Esophagus muscularis mucosa (tissue), 3 donors: ENCODE results near the gene API5.

Experiments used
- POLR2A ChIP-seq: fragments of 450-650 bp; IDR thresholded peaks from one replicate; pipeline ENCODE4 v1.6.1; 2017; ENCODE audit warnings: antibody characterized with exemption, moderate library complexity, mild to moderate bottlenecking, low read depth
- POLR2AphosphoS5 ChIP-seq, 2 donors: sonication (generic); formaldehyde crosslinking; IDR thresholded peaks; one replicate each; pipeline ENCODE4 v1.6.1; 2017; ENCODE audit warnings: antibody characterized with exemption in 2 of 2
- TF ChIP-seq, protein P1 (sequence below), 3 experiments: fragments of 200-600 bp in 2 of 3; fragments of 450-650 bp in 1 of 3; sonication (generic) in 2 of 3; IDR thresholded peaks; one replicate each; pipeline ENCODE4 v1.5.1; 2017 to 2019; ENCODE audit warnings: antibody characterized with exemption in 3 of 3, mild to moderate bottlenecking in 2 of 3, moderate library complexity in 1 of 3

DNA sequence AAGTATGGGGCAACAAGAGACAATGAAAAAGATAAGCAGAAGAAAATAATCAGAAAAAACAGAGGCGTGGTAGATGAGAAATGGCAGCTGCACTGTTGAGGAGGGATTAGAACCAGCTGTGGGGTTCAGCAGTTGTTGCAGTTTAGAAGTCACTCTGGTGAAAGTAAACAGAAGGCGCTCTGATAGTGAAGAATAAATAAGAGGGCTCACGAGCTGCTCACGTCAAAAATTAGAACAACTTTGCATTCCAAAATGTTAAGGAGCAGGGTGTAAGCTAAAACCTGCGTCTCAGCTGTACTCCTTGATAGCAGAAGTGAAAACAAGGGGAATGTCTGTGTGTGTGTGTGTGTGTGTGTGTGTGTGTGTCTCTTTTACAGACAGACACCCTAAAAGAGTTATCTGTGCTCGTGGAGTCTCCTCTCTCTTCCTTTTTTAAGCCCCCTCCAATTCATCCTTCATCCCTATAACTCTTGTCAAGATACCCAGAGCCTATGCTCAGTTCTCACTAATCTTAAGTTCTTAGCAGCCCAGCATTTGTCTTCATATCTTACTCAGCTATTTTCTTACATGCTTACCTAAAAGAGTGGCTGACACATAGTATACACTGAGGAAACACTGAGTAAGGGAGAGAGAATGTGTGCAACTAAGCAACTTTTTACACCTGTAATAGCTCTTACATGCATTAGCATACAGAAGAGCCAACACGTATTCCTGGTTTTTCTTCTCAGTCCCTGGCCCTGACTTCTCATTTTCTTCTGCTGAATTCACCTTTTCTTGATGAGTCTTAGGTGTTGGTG lies 55.8 kb downstream of the API5 start:
- TF ChIP-seq POLR2AphosphoS5 (IDR thresholded peaks at IDR 0.05) (no peak), POLR2A (no peak)
- TF ChIP-seq, protein P1, sequence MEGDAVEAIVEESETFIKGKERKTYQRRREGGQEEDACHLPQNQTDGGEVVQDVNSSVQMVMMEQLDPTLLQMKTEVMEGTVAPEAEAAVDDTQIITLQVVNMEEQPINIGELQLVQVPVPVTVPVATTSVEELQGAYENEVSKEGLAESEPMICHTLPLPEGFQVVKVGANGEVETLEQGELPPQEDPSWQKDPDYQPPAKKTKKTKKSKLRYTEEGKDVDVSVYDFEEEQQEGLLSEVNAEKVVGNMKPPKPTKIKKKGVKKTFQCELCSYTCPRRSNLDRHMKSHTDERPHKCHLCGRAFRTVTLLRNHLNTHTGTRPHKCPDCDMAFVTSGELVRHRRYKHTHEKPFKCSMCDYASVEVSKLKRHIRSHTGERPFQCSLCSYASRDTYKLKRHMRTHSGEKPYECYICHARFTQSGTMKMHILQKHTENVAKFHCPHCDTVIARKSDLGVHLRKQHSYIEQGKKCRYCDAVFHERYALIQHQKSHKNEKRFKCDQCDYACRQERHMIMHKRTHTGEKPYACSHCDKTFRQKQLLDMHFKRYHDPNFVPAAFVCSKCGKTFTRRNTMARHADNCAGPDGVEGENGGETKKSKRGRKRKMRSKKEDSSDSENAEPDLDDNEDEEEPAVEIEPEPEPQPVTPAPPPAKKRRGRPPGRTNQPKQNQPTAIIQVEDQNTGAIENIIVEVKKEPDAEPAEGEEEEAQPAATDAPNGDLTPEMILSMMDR (IDR thresholded peaks at IDR 0.05), result no peak
